Right lobe of liver (tissue), 6 donors: Measurements from ENCODE around the gene HELZ2. TPM values are rescaled to one million over a fixed set of nuclear protein-coding genes. Genes with fewer than 3 reads are reported as not detected.
A peak's percentile ranks its signal among the peaks of the same experiment; 100 is the strongest.

Experiments
- ATAC-seq, 4 donors: fragments of 200-7000 bp; cut with Tn5 transposase; one replicate each; pipeline ENCODE4 v1.9.1; 2020; ENCODE audit warnings: mild to moderate bottlenecking in 4 of 4, moderate library complexity in 4 of 4
- DNase-seq, 3 donors: peaks; one replicate each; pipeline ENCODE4 v3.0.0-alpha.2; 2020
- H3K27ac ChIP-seq, 3 donors: fragments of 200-600 bp; one replicate each; pipeline ENCODE4 v1.8.0; 2022
- H3K27me3 ChIP-seq, 2 donors: fragments of 200-600 bp; one replicate each; pipeline ENCODE4 v1.8.0; 2022
- H3K36me3 ChIP-seq, 4 donors: fragments of 200-600 bp; sonication (generic) in 1 of 4; one replicate each; pipeline versions ENCODE4 v1.5.1 to v1.8.0; 2017 to 2022; ENCODE audit warnings: control low read depth in 1 of 4
- H3K4me1 ChIP-seq, 4 donors: fragments of 200-600 bp; sonication (generic) in 1 of 4; one replicate each; pipeline versions ENCODE4 v1.5.1 to v1.8.0; 2017 to 2022; ENCODE audit warnings: control low read depth in 1 of 4
- H3K4me3 ChIP-seq, 3 donors: fragments of 200-600 bp; one replicate each; pipeline ENCODE4 v1.8.0; 2022
- H3K9me3 ChIP-seq, 4 donors: fragments of 200-600 bp; sonication (generic) in 1 of 4; one replicate each; pipeline versions ENCODE4 v1.5.1 to v1.8.0; 2017 to 2022; ENCODE audit warnings: control low read depth in 1 of 4
- POLR2A ChIP-seq: fragments of 450-650 bp; IDR thresholded peaks from one replicate; pipeline ENCODE4 v1.6.1; 2017; ENCODE audit warnings: antibody characterized with exemption, mild to moderate bottlenecking
- WGBS: methylation state at CpG from one replicate; pipeline ENCODE4 v1.1.6; 2018; ENCODE audit warnings: low coverage, low lambda C conversion rate; ENCODE audit not compliant: insufficient coverage; ENCODE audit errors: missing lambda C conversion rate; 5-methylcytosine and 5-hydroxymethylcytosine counted together
- intact Hi-C, 2 donors: fragments of 100-400 bp; cut with DNase I; formaldehyde crosslinking; loops; one replicate each; pipeline versions ENCODE4 v1.11.2 to v1.14.1; 2022
- total RNA-seq, 6 experiments: library from RNA; depleted of rRNA in 2 of 6; stranded (reverse); fragments of >200 nt in 2 of 6; fragmentation: NEBNext Ultra II Directional in 3 of 6; extraction: Animal tissue kit (Norgen Biotek cat#: 25700) in 3 of 6; gene quantifications; one replicate each; pipeline versions ENCODE4 v1.1.0 to v1.2.4, GENCODE V29; 2016 to 2023
- TF ChIP-seq, protein P1 (sequence below), 4 donors: fragments of 200-600 bp in 3 of 4; fragments of 450-650 bp in 1 of 4; IDR thresholded peaks; one replicate each; pipeline versions ENCODE4 v1.5.1 to v1.8.0; 2016 to 2022; ENCODE audit warnings: antibody characterized with exemption in 4 of 4, mild to moderate bottlenecking in 2 of 4
- donor health status: DM: no; HTN: yes; CAD: no.
- donor health status: DM: no; HTN: no; CAD: no.
- donor health status: DM: no; HTN: no; CAD: no.
- donor health status: DM: no; HTN: yes; CAD: no.
- donor health status: DM: no; HTN: yes; CAD: no.

Gene HELZ2
- total RNA-seq, 6 experiments from 2014 or later: 14.8 to 30.3 (median 24.1) TPM

GRCh38 chr20:63590218-63591146, 16.4 kb upstream of the HELZ2 start:
- intact Hi-C loops: no loop called here
- Histone ChIP-seq H3K36me3 (peaks cover 0 to 26% (median 6%) of the 10 kb centered on the region in 4 donors), H3K9me3 (no peaks in the 10 kb centered on the region), H3K27me3 (no peaks in the 10 kb centered on the region), H3K4me3 (no peak overlapping the region), H3K27ac (no peak overlapping the region), H3K4me1 (no peaks in the 10 kb centered on the region)
- WGBS: 83% methylated on average over 1 of the region's 52 CpGs
- TF ChIP-seq, protein P1, sequence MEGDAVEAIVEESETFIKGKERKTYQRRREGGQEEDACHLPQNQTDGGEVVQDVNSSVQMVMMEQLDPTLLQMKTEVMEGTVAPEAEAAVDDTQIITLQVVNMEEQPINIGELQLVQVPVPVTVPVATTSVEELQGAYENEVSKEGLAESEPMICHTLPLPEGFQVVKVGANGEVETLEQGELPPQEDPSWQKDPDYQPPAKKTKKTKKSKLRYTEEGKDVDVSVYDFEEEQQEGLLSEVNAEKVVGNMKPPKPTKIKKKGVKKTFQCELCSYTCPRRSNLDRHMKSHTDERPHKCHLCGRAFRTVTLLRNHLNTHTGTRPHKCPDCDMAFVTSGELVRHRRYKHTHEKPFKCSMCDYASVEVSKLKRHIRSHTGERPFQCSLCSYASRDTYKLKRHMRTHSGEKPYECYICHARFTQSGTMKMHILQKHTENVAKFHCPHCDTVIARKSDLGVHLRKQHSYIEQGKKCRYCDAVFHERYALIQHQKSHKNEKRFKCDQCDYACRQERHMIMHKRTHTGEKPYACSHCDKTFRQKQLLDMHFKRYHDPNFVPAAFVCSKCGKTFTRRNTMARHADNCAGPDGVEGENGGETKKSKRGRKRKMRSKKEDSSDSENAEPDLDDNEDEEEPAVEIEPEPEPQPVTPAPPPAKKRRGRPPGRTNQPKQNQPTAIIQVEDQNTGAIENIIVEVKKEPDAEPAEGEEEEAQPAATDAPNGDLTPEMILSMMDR (IDR thresholded peaks at IDR 0.05): no peak
- ATAC-seq: no peak
- peak in 2 of 3 donors; percentile 17 to 42 for DNase-seq

DNA sequence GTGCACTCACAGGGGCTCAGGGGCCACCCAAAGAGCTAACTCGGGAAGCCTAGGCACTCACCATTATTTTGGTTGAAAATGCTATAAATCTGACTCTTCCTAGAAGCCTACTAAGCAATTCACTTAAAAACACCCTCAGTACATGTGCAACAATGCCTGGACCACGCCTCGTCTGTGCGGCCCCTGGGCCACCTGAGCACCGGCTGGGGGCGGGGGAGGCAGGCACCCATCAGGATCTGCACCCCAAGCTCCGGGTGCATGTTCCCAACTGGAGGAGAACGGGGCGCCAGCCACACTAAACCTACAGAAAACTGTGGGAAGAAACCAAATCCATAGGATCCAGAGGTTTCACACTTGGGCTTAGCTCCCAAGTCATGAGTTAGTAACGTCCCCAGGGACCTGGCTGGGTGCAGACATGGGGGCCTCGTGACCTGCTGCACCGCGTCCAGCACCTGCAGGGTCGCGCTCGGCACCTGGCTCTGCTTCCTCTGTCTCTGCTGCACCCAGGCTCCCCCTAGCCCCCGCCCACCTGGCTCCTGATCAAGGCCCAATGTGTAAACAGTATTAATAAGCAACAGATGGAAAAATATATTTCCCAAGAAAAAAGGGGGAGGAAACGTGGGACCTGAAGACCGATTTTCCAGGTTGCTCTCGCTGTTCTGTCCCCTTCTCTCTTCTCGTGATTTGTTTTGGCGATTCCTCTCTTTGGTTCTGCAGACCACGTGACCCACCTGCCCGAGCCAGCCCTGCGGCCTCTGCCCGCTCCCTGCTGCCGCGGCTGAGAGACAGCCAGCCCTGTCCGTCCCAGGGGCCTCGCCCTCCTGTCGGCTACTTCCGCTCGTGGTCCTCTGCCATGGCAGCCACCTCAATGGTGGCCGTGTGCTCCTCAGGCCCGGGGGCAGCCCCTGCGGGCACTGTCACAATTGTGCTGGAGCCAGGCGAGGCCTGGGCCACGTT, 15.5 kb upstream of the HELZ2 start:
- H3K9me3 ChIP-seq: no peaks in the 10 kb centered on the region
- peak in 1 of 3 donors; percentile 12 for DNase-seq
- 77% methylated on average over 8 of the region's 38 CpGs for WGBS
- peaks cover 0 to 26% (median 6%) of the 10 kb centered on the region in 4 donors for H3K36me3 ChIP-seq
- H3K4me1 ChIP-seq: no peaks in the 10 kb centered on the region
- ATAC-seq: no peak
- H3K27me3 ChIP-seq: no peaks in the 10 kb centered on the region
- no peak overlapping the region for H3K27ac ChIP-seq
- intact Hi-C loops: no loop called here
- H3K4me3 ChIP-seq: no peak overlapping the region
- TF ChIP-seq, protein P1 (IDR thresholded peaks at IDR 0.05): no peak
- TF ChIP-seq POLR2A: no peak

- WGBS: no CpG with 5 or more reads among the region's 11 CpGs
Measured at GRCh38 chr20:63588641-63589041, 14.6 kb upstream of the HELZ2 start.

More at GRCh38 chr20:63588641-63589041, 14.6 kb upstream of the HELZ2 start:
- no peak overlapping the region for H3K4me3 ChIP-seq
- ATAC-seq (peak in 2 of 4 donors; percentile 6 to 35), DNase-seq (peak in 1 of 3 donors; percentile 19)
- peaks cover 0 to 26% (median 6%) of the 10 kb centered on the region in 4 donors for H3K36me3 ChIP-seq
- H3K9me3 ChIP-seq: no peaks in the 10 kb centered on the region
- no peaks in the 10 kb centered on the region for H3K4me1 ChIP-seq
- intact Hi-C loops: no loop called here
- TF ChIP-seq, protein P1 (IDR thresholded peaks at IDR 0.05): no peak
- no peak for TF ChIP-seq POLR2A
- H3K27me3 ChIP-seq: no peaks in the 10 kb centered on the region
- no peak overlapping the region for H3K27ac ChIP-seq
